ENCODE measurements around the gene RFC1. TPM values are rescaled to one million over a fixed set of nuclear protein-coding genes. Genes with fewer than 3 reads are reported as not detected.

Gene RFC1
- total RNA-seq, 1 donor from 2014 or later = 53.0 TPM

GRCh38 chr4:39255266-39255665, 110.9 kb downstream of the RFC1 start:
- Mint-ChIP-seq H3K36me3 (peaks cover 31% of the 10 kb centered on the region), H3K27me3 (no peaks in the 10 kb centered on the region), H3K4me1 (ENCODE audit: unreplicated experiment) (no peaks in the 10 kb centered on the region), H3K27ac (no peak overlapping the region), H3K4me3 (no peak overlapping the region), H3K9me3 (no peaks in the 10 kb centered on the region)
- DNase-seq (ENCODE audit: extremely low spot score, unreplicated experiment) = no peak
- TF ChIP-seq CTCF (conservative IDR thresholded peaks at IDR 0.05) = no peak

DNA sequence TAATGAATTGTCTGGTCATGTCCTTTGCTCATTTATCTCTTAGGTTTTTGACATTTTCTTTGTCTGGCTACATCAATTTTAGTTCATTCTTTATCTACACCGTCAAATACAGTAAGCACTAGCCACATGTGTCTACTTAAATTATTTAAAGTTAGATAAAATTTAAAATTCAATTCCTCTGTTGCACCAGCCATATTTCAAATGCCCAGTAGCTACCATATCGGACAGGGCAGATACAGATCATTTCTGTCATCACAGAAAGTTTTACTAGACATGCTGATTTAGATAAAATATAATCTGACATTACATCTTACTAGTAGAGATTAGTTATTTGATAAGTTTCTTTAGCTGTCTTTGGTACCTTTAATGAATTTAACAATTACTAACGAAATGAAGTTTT, 122.7 kb downstream of the RFC1 start:
- no peaks in the 10 kb centered on the region for H3K27me3 Mint-ChIP-seq
- no peaks in the 10 kb centered on the region for H3K4me1 Mint-ChIP-seq (ENCODE audit: unreplicated experiment)
- no peaks in the 10 kb centered on the region for H3K9me3 Mint-ChIP-seq
- peaks cover 33% of the 10 kb centered on the region for H3K36me3 Mint-ChIP-seq
- H3K4me3 Mint-ChIP-seq = no peak overlapping the region
- no peak for DNase-seq (ENCODE audit: extremely low spot score, unreplicated experiment)
- TF ChIP-seq CTCF (conservative IDR thresholded peaks at IDR 0.05) = no peak
- H3K27ac Mint-ChIP-seq = no peak overlapping the region

Small RNAs within 50 kb of the gene (microRNA-seq; reads per million reads assigned to microRNA genes)
- gene MIR5591 = not detected

Other genes with a start within 250 kb of the RFC1 start
- gene WDR19, start 183.8 kb downstream of the RFC1 start, total RNA-seq (ENCODE audit: low replicate concordance) = 36.2 and 68.7 TPM in 2 replicates
- 0.43 and 0.62 TPM in 2 replicates for gene KLB, start 40.6 kb upstream of the RFC1 start, total RNA-seq (ENCODE audit: low replicate concordance)
- gene RPL9, start 92.6 kb upstream of the RFC1 start, total RNA-seq (ENCODE audit: low replicate concordance) = 1,623 and 1,887 TPM in 2 replicates
- gene LIAS, start 92.7 kb upstream of the RFC1 start, total RNA-seq (ENCODE audit: low replicate concordance) = 21.0 and 22.0 TPM in 2 replicates
- gene UGDH, start 161.1 kb upstream of the RFC1 start, total RNA-seq (ENCODE audit: low replicate concordance) = 124 and 128 TPM in 2 replicates

Measured in type B pancreatic cell (in vitro differentiated cells).